Neural progenitor cell (in vitro differentiated cells): ENCODE measurements around the gene COL6A5. TPM values are rescaled to one million over a fixed set of nuclear protein-coding genes. Genes with fewer than 3 reads are reported as not detected.

Source experiments
- DNase-seq: peaks from one replicate; pipeline ENCODE4 v3.0.0-alpha.2; 2016; ENCODE audit warnings: low spot score
- H2AFZ ChIP-seq: fragments of 200-600 bp; sonication (generic); replicated peaks from 2 replicates; pipeline ENCODE4 v1.6.1; 2016; ENCODE audit warnings: antibody characterized with exemption
- H3F3A ChIP-seq: fragments of 200-600 bp; sonication (generic); 2 replicates; pipeline ENCODE4 v1.6.1; 2016; ENCODE audit warnings: antibody characterized with exemption, low read depth
- H3K27ac ChIP-seq: fragments of 200-600 bp; sonication (generic); 2 replicates; pipeline ENCODE4 v1.5.1; 2016; ENCODE audit warnings: mild to moderate bottlenecking
- H3K27me3 ChIP-seq: fragments of 200-600 bp; sonication (generic); 2 replicates; pipeline ENCODE4 v1.6.1; 2016; ENCODE audit warnings: mild to moderate bottlenecking, moderate library complexity
- H3K36me3 ChIP-seq: fragments of 200-600 bp; sonication (generic); 2 replicates; pipeline ENCODE4 v1.5.1; 2016
- H3K4me1 ChIP-seq: fragments of 200-600 bp; sonication (generic); 2 replicates; pipeline ENCODE4 v1.6.1; 2016; ENCODE audit warnings: mixed run types
- H3K4me2 ChIP-seq: fragments of 200-600 bp; sonication (generic); 2 replicates; pipeline ENCODE4 v1.6.1; 2016
- H3K4me3 ChIP-seq: fragments of 200-600 bp; sonication (generic); 2 replicates; pipeline ENCODE4 v1.5.1; 2016
- H3K79me2 ChIP-seq: fragments of 200-600 bp; sonication (generic); 2 replicates; pipeline ENCODE4 v1.6.1; 2016; ENCODE audit warnings: low read depth
- H3K9ac ChIP-seq: fragments of 200-600 bp; sonication (generic); 2 replicates; pipeline ENCODE4 v1.6.1; 2016
- H3K9me3 ChIP-seq: fragments of 200-600 bp; sonication (generic); 2 replicates; pipeline ENCODE4 v1.5.1; 2016; ENCODE audit warnings: low read depth
- H4K20me1 ChIP-seq: fragments of 200-600 bp; sonication (generic); 2 replicates; pipeline ENCODE4 v1.6.1; 2016; ENCODE audit warnings: low read depth
- H3K27ac Mint-ChIP-seq: 3 replicates; pipeline ENCODE4 v1.8.0; 2021; ENCODE audit warnings: mixed read lengths
- H3K27me3 Mint-ChIP-seq: 2 replicates; pipeline ENCODE4 v1.8.0; 2022; ENCODE audit warnings: low read depth, mild to moderate bottlenecking, inconsistent platforms, moderate library complexity, mixed read lengths; ENCODE audit not compliant: insufficient read depth
- H3K36me3 Mint-ChIP-seq: 3 replicates; pipeline ENCODE4 v1.8.0; 2021; ENCODE audit warnings: mixed read lengths
- H3K4me1 Mint-ChIP-seq: 3 replicates; pipeline ENCODE4 v1.8.0; 2021; ENCODE audit warnings: mixed read lengths
- H3K4me3 Mint-ChIP-seq: 3 replicates; pipeline ENCODE4 v1.8.0; 2021; ENCODE audit warnings: mild to moderate bottlenecking, moderate library complexity, mixed read lengths
- H3K9me3 Mint-ChIP-seq: 3 replicates; pipeline ENCODE4 v1.8.0; 2020; ENCODE audit warnings: mixed read lengths
- EZH2 ChIP-seq: fragments of 200-600 bp; sonication (generic); IDR thresholded peaks from 2 replicates; pipeline ENCODE4 v1.6.1; 2017; ENCODE audit warnings: antibody characterized with exemption, mild to moderate bottlenecking, moderate library complexity
- EZH2phosphoT487 ChIP-seq: fragments of 200-600 bp; sonication (generic); IDR thresholded peaks from 2 replicates; pipeline ENCODE4 v1.6.1; 2017; ENCODE audit warnings: antibody characterized with exemption
- total RNA-seq: library from RNA; depleted of rRNA; stranded (reverse); fragments of >200 nt; gene quantifications from 2 replicates; pipeline ENCODE4 v1.2.3, GENCODE V29; 2015; ENCODE audit warnings: low replicate concordance
- TF ChIP-seq, protein P1 (sequence below): fragments of 200-600 bp; sonication (generic); IDR thresholded peaks from 2 replicates; pipeline ENCODE4 v1.5.1; 2017; ENCODE audit warnings: antibody characterized with exemption, mild to moderate bottlenecking

The COL6A5 gene
- total RNA-seq, 1 donor from 2014 or later, result not detected

DNA sequence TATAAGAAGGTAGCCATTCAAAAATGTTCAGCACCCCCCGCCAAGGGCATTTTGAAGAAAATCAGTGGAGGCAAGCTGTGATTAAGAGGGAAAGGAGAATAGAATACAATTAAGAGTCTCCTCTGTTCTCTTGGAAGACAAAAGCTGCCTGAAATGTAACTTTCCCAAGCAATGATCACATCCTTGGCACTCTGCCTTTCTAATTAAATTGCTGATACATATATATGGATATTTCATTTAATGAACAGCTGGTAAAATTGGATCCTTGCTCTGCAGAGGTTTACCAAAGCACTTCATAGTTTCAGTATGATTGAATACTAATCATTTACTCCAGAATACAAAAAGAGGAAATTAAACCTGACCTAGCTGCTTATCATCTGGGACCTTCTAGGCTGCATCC lies 182.0 kb downstream of the COL6A5 start:
- H3K9me3 Mint-ChIP-seq, result no peaks in the 10 kb centered on the region
- Histone ChIP-seq H3K27me3 (no peaks in the 10 kb centered on the region), H3K27ac (no peak overlapping the region), H3F3A (peaks cover 6% of the 10 kb centered on the region), H3K4me3 (no peak overlapping the region), H3K9ac (no peak overlapping the region), H3K9me3 (no peaks in the 10 kb centered on the region), H2AFZ (no peak overlapping the region), H3K4me2 (no peak overlapping the region), H3K36me3 (no peaks in the 10 kb centered on the region), H4K20me1 (no peaks in the 10 kb centered on the region), H3K4me1 (peaks cover 9% of the 10 kb centered on the region), H3K79me2 (no peaks in the 10 kb centered on the region)
- H3K4me1 Mint-ChIP-seq, result peaks cover 16% of the 10 kb centered on the region
- peaks cover 3% of the 10 kb centered on the region for H3K27me3 Mint-ChIP-seq
- peak; percentile 37 for DNase-seq
- no peaks in the 10 kb centered on the region for H3K36me3 Mint-ChIP-seq
- TF ChIP-seq, protein P1, sequence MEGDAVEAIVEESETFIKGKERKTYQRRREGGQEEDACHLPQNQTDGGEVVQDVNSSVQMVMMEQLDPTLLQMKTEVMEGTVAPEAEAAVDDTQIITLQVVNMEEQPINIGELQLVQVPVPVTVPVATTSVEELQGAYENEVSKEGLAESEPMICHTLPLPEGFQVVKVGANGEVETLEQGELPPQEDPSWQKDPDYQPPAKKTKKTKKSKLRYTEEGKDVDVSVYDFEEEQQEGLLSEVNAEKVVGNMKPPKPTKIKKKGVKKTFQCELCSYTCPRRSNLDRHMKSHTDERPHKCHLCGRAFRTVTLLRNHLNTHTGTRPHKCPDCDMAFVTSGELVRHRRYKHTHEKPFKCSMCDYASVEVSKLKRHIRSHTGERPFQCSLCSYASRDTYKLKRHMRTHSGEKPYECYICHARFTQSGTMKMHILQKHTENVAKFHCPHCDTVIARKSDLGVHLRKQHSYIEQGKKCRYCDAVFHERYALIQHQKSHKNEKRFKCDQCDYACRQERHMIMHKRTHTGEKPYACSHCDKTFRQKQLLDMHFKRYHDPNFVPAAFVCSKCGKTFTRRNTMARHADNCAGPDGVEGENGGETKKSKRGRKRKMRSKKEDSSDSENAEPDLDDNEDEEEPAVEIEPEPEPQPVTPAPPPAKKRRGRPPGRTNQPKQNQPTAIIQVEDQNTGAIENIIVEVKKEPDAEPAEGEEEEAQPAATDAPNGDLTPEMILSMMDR, result no peak
- no peak for TF ChIP-seq EZH2phosphoT487
- no peak for TF ChIP-seq EZH2
- no peak overlapping the region for H3K27ac Mint-ChIP-seq
- H3K4me3 Mint-ChIP-seq, result no peak overlapping the region

DNA sequence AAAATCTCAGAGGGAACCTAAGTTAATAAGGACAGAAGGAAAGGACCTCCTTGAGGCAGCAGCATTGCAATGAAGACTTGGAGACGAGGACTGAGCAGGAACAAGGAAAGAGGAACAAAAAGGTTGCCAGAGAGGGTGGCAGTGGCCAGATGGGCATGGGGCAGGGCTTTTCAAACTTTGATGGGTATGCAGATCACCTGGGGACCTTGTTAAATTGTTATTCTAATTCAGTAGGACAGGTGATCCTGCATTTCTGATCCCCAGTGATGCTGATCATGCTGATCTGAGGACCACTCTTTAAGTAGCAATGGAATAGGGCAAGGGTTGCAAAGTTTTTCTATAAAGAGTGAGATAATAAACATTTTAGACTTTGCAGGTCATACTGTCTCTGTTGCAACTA lies 182.6 kb downstream of the COL6A5 start:
- TF ChIP-seq, protein P1, result no peak
- TF ChIP-seq EZH2phosphoT487, result no peak
- no peak for TF ChIP-seq EZH2
- Histone ChIP-seq H3K27me3 (no peaks in the 10 kb centered on the region), H3K36me3 (no peaks in the 10 kb centered on the region), H3K9me3 (no peaks in the 10 kb centered on the region), H3K27ac (no peak overlapping the region), H3K4me3 (no peak overlapping the region), H2AFZ (no peak overlapping the region), H3K4me2 (no peak overlapping the region), H3K4me1 (peaks cover 9% of the 10 kb centered on the region), H3F3A (peaks cover 6% of the 10 kb centered on the region), H3K79me2 (no peaks in the 10 kb centered on the region), H4K20me1 (no peaks in the 10 kb centered on the region), H3K9ac (no peak overlapping the region)
- DNase-seq, result no peak
- H3K27ac Mint-ChIP-seq, result no peak overlapping the region
- H3K9me3 Mint-ChIP-seq, result no peaks in the 10 kb centered on the region
- H3K36me3 Mint-ChIP-seq, result no peaks in the 10 kb centered on the region
- peaks cover 16% of the 10 kb centered on the region for H3K4me1 Mint-ChIP-seq
- no peak overlapping the region for H3K4me3 Mint-ChIP-seq
- no peaks in the 10 kb centered on the region for H3K27me3 Mint-ChIP-seq

- Histone ChIP-seq H4K20me1 (no peaks in the 10 kb centered on the region), H3K4me3 (no peak overlapping the region), H3K4me1 (peaks cover 9% of the 10 kb centered on the region), H3F3A (peaks cover 6% of the 10 kb centered on the region), H3K27ac (no peak overlapping the region), H3K36me3 (no peaks in the 10 kb centered on the region), H3K4me2 (no peak overlapping the region), H3K9me3 (no peaks in the 10 kb centered on the region), H3K9ac (no peak overlapping the region), H2AFZ (no peak overlapping the region), H3K79me2 (no peaks in the 10 kb centered on the region), H3K27me3 (no peaks in the 10 kb centered on the region)
- Mint-ChIP-seq H3K4me3 (no peak overlapping the region), H3K27me3 (peaks cover 2% of the 10 kb centered on the region), H3K27ac (no peak overlapping the region), H3K4me1 (peaks cover 16% of the 10 kb centered on the region), H3K36me3 (no peaks in the 10 kb centered on the region), H3K9me3 (no peaks in the 10 kb centered on the region)
- TF ChIP-seq, protein P1, result no peak
- DNase-seq, result no peak
These were observed 184.2 kb downstream of the COL6A5 start for GRCh38 chr3:130529486-130530215.
